Peyer's patch (tissue), 4 donors: ENCODE data around the gene MYO15B.

Source experiments
- POLR2A ChIP-seq, 2 donors: fragments of 450-650 bp; IDR thresholded peaks; one replicate each; pipeline ENCODE4 v1.5.1; 2017; ENCODE audit warnings: antibody characterized with exemption in 2 of 2, mild to moderate bottlenecking in 2 of 2, moderate library complexity in 2 of 2
- TF ChIP-seq, protein P1 (sequence below), 6 experiments: fragments of 450-650 bp in 4 of 6; fragments of 200-600 bp in 2 of 6; sonication (generic) in 1 of 6; IDR thresholded peaks; one replicate each; pipeline ENCODE4 v1.5.1; 2017 to 2019; ENCODE audit warnings: antibody characterized with exemption in 6 of 6, mild to moderate bottlenecking in 3 of 6, moderate library complexity in 1 of 6

DNA sequence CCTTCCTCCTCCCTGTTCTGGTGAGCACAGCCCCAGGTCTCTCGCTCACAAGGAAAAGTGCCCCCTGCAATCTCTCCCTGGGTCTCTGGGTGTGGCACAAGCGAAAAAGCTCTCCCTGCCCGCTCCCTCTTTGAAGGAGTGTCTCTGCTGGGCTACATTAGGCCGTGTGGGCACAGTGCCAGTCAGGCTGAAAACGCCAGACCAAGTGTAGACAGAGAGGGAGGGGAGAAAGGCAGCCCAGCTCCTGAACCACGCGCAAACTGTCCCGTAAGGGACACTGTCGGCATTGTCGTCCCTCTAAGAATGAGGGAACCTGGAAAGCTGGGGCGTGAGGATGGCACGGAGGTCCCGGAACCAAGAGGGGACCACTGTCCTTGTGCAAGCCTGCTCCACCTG is 49.5 kb downstream of the MYO15B start:
- TF ChIP-seq, protein P1, sequence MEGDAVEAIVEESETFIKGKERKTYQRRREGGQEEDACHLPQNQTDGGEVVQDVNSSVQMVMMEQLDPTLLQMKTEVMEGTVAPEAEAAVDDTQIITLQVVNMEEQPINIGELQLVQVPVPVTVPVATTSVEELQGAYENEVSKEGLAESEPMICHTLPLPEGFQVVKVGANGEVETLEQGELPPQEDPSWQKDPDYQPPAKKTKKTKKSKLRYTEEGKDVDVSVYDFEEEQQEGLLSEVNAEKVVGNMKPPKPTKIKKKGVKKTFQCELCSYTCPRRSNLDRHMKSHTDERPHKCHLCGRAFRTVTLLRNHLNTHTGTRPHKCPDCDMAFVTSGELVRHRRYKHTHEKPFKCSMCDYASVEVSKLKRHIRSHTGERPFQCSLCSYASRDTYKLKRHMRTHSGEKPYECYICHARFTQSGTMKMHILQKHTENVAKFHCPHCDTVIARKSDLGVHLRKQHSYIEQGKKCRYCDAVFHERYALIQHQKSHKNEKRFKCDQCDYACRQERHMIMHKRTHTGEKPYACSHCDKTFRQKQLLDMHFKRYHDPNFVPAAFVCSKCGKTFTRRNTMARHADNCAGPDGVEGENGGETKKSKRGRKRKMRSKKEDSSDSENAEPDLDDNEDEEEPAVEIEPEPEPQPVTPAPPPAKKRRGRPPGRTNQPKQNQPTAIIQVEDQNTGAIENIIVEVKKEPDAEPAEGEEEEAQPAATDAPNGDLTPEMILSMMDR (IDR thresholded peaks at IDR 0.05): no peak
- no peak for TF ChIP-seq POLR2A (IDR thresholded peaks at IDR 0.05)
